HCT116 (cell line): ENCODE results near the gene NCAPD3.

ENCODE experiments used
- CEBPB ChIP-seq: IDR thresholded peaks from 2 replicates; pipeline ENCODE4 v1.6.1; 2012; ENCODE audit warnings: low read depth
- CTCF ChIP-seq, 3 experiments: fragments of 200-600 bp in 1 of 3; sonication (generic) in 1 of 3; IDR thresholded peaks in 2 of 3; conservative IDR thresholded peaks in 1 of 3; 2 replicates each; pipeline ENCODE4 v1.5.1; 2012 to 2017; ENCODE audit warnings: low read depth in 2 of 3, low read length in 2 of 3, antibody characterized with exemption in 1 of 3, borderline replicate concordance in 1 of 3, control low read depth in 1 of 3, mild to moderate bottlenecking in 1 of 3, mixed read lengths in 1 of 3, mixed run types in 1 of 3, moderate library complexity in 1 of 3; ENCODE audit not compliant: insufficient read depth in 1 of 3
- EGR1 ChIP-seq: IDR thresholded peaks from 2 replicates; pipeline ENCODE4 v1.6.1; 2012; ENCODE audit warnings: low read depth
- EZH2 ChIP-seq: fragments of 200-600 bp; sonication (generic); IDR thresholded peaks from 2 replicates; pipeline ENCODE4 v1.6.1; 2017; ENCODE audit warnings: antibody characterized with exemption, mixed run types
- POLR2A ChIP-seq: IDR thresholded peaks from 2 replicates; pipeline ENCODE4 v1.7.0; 2011; ENCODE audit warnings: borderline replicate concordance; ENCODE audit not compliant: insufficient read depth, insufficient read length; ENCODE audit errors: extremely low read depth
- RAD21 ChIP-seq: IDR thresholded peaks from 2 replicates; pipeline ENCODE4 v1.6.1; 2012; ENCODE audit warnings: low read depth, mild to moderate bottlenecking
- REST ChIP-seq: IDR thresholded peaks from 2 replicates; pipeline ENCODE4 v1.6.1; 2012; ENCODE audit warnings: low read depth
- TCF7L2 ChIP-seq: IDR thresholded peaks from 2 replicates; pipeline ENCODE4 v1.7.0; 2011; ENCODE audit warnings: borderline replicate concordance, inconsistent platforms; ENCODE audit not compliant: insufficient read depth, insufficient read length; ENCODE audit errors: extremely low read depth

DNA sequence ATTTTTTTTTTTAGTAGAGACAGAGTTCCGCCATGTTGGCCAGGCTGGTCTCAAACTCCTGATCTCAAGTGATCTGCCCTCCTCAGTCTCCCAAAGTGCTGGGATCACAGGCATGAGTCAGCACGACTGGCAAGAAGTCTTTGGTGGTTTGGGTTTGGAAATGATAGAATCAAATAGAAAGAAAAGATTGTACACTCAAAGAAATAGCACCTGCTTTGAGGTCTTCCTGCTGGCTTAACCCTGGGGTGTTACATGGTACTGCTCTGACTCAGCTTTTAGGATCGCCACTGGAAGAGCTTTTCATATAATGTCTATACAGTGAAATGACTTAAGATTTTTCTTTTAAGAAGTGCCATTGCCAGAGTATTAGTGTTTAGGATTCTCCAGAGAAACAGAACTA, 104.7 kb downstream of the NCAPD3 start:
- TF ChIP-seq EZH2, result no peak
- no peak for TF ChIP-seq RAD21
- TF ChIP-seq CEBPB, result no peak
- no peak for TF ChIP-seq CTCF (IDR thresholded peaks at IDR 0.05 in 2 of 3, conservative IDR thresholded peaks at IDR 0.05 in 1 of 3; ENCODE audit: borderline replicate concordance in 1 of 3, insufficient read depth in 1 of 3, low read depth in 2 of 3, low read length in 2 of 3)
- no peak for TF ChIP-seq REST
- TF ChIP-seq EGR1, result no peak
- no peak for TF ChIP-seq TCF7L2
- TF ChIP-seq POLR2A, result no peak
